NCI-H1105 treated with DMSO at 0.1 percent for 48 hours (cell line): Measurements from ENCODE around the gene SLAMF1.
"Not testable (repeated sequence)": the region's sequence is repeated elsewhere in the genome, so short reads cannot be mapped to it uniquely, and the experiment has no call there.

ENCODE experiments used
- DNase-seq: peaks from one replicate; lab custom pipeline; 2025; lab: John Stamatoyannopoulos, UW

SLAMF1 gene

DNA sequence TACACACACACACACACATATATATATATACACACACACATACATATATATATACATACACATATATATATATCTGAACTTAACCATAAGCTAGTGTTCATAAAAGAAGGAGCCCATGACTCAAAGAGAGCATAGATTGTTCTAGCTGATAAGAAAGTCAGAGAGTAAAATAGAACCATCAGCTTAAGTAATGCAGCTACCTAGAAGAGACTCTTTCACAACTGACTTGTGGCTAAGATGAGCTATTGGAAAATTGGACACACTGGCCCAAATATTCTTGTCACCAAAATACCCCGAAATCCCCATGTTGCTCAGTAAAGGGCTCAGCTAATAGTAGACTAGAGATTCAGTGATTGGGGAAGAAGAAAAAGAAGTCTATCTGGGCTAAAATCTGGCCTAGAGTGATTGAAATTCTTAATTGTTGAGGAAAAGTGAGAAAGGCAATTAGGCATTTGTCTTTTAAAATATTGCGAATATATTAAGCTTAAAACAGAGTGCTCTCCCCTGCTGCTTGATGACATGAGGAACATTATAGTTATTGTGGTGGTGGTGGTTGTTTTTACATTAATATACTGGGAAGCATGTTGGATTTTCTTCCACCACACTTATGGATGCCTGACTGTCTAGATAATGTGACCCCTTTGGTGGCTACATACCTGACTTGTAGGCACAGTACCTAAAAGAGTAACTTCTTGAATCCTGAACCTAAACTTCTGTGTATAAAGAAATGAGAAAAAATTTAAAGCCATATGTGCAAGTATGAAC, 6.3 kb downstream of the SLAMF1 start:
- DNase-seq = no peak

DNA sequence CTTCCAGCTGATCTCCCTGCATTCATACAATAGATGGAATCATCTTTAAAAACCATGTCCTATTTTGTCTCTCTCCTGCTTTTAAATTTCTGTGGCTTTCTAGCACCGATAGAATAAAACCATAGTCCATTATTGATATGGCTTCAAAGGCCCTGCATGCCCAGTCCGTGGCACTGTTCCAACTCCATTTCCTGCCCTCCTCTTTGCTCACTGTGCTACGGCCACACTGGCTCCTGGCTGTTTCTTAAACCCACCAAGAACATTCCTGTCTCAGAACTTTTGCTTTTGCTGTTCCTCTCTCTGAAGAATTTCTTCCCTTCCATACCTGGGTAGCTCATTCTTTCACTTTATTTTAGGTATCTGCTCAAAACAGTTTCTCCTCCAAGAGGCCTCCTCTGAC, 7.2 kb downstream of the SLAMF1 start:
- DNase-seq = no peak

DNA sequence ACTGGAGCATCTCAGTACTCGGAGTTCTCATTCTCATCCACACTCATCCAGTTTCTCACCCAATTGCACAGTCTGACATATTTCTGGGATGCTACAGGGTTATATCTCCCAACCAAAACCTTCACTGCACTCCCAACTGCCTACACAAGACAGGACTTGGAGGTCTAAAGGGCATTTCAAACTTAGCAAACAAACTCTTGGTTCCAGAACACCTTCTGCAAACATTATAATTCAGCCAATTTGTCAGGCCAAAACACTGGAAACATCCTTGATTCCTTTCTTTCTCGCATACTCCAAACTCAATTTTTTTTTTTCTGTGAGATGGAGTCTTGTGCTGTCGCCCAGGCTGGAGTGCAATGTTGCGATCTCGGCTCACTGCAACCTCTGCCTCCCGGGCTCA, 7.9 kb downstream of the SLAMF1 start:
- no peak for DNase-seq

DNA sequence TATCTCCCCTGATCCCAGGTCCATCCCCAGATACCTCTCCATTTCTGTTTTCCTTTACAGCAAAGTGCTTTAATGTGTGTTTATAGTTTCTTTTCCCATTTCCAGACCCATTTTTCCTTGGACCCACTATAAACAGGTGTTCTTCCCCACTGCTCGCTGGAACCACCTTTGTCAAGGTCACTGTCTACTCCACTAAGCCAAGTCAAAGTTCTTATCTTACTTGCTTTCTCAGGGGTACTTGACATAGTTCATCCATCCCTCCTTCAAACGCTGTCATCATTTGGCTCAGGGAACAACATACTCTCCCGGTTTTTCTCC, 8.3 kb downstream of the SLAMF1 start:
- no peak for DNase-seq

DNA sequence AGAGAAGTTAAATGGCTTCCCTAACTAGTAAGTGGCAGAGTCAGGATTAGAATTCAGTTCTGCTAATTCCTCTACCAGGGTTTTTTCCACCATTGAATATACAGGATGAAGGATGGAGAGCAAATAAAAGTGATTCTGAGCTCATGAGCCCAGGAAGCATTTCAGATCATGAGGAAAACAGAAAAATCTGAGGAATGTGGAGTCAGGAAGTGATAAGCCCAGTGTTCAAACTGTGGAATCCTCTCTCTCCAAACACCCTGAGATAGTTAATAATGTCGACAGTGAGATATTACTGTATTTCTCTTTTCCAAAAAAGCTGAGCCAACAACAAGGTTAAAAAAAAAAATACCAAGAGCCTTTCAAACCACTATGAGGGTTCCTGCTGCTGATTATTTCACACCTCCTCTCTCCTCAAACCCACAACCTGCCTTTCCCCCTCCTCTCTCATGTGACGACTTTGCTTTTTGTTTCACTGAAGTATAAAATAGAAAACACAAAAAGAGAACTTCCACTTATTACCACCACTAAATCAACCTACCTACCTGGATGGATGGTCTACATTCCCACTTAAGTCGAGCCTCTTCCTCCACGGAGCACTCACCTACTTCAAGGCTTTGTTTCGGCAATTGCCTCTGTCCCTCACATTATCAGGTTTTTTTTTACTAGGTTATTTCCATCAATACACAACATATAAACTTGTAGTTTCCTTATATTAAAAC, 8.9 kb downstream of the SLAMF1 start:
- DNase-seq = no peak

DNA sequence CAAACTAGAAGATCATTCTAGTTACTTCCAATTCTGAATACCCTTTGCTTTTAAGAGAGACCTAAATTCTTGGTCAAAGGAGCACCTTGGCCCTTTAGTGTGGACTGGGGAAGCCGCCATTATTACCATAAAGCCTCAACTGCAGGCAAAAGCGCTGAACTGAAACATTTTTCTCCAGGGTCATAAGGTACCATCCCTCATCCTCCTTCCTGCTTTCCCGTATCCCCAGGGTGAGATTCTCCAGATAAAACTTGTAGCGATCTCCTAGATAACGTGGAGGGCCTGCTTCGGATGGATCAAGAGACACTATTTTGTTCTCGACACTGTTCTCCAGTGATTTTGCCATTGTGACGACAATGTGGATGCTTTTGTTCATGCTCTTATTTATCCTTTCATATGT, 9.8 kb downstream of the SLAMF1 start:
- no peak for DNase-seq

DNA sequence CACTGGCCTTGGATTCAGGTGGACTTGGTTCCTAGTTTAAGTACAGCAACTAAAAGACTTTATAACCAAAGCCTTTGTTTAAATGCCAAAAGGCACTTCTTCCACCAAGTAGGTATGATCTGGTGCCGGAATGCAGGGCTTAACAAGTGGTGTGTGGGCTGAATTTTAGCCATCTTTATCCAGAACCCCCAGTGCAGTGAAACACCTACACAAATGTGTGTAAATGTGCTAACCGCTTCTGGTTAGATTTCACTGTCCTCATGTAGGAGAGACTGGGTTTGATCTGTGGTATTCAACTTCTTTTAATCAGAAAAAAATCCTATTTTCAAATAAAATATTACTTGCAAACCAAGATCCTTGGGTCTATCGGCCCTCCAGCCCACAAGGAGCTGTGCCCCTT, 10.3 kb downstream of the SLAMF1 start:
- no peak for DNase-seq

DNA sequence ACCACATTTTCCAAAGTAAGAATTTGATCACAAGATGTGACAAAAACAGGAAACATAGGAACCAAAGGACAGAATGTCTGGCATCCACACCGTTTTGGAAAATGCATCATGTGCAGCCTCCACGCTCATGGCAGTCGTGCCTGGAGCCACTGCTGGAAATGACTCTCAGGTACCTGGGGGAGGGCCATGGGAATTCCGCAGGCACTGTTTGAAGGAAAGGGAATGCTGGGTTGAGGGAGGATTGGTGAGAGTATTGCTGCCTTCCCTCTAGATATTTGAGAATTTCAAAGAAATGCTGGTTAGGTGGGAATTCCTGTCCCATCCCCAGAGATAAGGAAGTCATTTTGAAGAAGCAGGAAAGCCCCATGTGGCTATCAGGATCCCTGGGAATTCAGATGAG, 10.8 kb downstream of the SLAMF1 start:
- no peak for DNase-seq

DNA sequence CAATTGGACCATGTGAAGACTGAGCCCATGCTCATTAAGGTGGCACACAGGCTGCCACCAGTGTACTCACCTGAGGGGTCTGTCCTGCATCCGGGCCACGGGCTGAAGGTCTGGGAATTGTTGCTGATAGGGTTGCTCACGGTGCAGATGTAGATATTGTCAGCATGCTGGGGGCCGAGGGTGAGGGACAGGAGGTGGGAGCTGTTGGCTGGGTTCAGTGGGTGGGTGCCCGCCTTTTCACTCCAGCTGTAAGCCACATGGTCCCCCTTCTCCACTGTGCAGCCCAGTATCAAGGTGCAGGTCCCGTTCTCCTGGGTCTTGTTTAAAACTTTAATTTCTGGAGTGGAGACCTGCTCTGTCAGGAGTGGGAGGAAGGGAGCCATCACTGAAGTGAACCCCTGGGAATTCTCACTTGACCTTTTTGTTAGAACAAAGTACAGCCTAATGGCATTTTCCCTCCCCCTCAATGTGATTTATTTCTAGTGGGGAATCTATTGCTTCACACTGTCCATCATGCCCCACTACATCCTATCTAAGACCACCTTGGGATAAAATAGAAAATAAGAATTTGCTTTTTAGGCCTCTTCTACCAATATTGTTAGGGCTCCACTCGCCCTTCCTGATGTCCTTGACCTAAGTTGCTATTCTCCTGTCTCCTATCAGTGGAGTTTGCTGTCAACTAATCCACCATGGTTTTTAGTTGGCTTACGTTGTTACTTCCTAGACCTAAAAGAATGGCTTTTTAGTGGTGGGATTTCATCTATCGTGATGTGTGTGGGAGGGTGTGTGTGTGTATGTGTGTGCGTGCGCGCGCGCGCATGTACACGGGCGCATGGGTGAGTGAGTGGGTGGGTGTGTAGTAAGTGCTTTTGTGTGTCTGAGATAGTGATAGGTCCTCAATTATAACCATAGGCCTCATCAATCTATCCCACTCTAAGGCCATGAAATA, 12.0 kb downstream of the SLAMF1 start:
- no peak for DNase-seq

DNA sequence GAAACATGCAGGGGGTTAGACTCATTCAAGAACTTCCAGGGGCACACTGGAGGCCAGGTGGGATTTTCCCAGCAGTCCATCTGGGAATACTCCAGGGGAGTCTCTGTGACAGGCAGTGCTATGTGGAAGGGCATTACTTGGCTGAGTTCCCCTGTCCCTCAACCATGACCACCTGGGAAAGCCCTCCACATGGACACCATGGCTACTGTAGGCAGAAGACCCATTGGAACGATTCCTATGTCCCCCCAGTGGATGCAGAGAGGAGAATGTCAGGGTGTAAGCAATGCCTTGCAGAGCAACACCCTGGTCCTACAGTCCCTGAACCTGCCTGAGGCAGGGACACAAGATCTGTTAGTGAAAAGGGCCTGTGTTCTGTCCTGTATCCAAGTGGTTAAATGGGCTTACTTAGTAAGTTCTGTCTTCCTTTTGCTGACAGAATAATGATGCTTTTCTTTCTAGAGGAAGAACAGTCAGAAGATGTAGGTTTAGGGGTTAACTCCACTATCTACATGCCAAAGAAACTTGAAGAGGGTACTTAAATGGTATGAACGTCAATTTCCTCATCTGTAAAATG, 13.4 kb downstream of the SLAMF1 start:
- DNase-seq = no peak

DNA sequence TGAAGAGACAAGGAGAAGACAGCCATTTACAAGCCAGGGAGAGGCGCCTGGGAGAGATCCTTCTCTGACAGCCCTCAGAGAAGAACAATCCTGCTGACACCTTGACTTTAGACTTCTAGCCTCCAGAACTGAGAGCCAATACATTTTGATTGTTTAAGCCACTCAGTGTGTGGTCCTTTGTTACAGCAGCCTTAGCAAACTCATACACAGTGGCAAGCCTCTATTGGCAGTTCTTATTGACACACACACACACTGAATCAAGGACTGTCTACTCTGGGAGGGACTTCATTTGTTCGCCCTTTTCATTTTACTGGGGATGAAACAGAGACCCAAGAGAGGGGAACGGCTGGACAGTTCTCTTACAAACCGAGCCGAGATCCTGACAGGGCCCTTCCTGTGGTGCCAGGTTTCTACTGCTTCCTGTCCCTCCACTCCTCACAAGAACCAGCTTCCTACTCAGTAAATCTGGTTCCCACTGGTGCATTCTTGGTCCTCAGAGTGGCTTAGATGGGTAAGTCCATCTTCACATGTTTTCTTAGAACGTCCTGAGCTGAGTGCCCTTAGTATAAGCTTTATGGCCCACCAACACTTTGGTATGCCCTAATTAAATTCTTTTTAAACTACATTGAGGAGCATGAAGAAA, 14.7 kb downstream of the SLAMF1 start:
- no peak for DNase-seq

DNA sequence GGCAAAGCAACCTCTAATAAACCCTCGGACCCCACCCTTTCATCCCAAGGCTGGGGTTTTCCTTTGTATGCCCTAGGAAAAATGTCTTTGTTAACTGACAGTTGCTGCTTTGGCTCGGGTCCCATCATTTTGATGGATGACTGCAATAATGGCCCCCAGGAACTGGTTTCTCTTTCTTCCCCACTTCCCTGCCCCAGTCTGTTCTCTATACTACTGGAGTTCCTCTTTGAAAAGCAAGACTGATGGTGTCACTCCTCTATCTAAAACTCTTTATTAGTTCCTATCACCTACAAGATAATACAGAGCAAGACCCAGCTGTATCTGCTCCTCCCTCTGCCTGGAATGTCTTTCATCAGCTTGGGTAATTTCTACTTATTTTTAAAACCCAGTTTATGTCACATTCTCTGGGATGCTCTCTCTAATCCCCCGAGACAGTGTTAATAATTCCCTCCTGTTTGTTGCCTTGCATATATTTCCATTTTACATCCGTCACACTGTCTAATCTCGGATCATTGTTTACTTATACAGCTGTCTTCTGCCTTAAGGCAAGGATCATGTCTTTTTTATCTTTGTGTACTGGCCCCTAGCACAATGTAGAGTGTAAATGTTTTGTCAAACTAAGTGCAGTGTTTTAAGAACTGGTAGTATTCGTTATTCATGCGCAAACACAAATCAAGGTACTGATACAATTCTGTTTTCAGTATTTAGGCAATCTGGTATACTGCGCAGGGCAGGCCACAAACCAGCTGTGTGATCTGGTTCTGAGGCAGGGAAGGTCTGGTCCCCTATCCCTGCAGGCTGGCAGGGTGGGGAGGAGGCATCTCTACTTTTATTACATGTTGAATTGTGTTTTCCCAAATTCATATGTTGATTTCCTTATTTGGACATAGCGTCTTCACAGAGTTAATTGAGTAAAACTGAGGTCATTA, 16.1 kb downstream of the SLAMF1 start:
- DNase-seq = no peak

DNA sequence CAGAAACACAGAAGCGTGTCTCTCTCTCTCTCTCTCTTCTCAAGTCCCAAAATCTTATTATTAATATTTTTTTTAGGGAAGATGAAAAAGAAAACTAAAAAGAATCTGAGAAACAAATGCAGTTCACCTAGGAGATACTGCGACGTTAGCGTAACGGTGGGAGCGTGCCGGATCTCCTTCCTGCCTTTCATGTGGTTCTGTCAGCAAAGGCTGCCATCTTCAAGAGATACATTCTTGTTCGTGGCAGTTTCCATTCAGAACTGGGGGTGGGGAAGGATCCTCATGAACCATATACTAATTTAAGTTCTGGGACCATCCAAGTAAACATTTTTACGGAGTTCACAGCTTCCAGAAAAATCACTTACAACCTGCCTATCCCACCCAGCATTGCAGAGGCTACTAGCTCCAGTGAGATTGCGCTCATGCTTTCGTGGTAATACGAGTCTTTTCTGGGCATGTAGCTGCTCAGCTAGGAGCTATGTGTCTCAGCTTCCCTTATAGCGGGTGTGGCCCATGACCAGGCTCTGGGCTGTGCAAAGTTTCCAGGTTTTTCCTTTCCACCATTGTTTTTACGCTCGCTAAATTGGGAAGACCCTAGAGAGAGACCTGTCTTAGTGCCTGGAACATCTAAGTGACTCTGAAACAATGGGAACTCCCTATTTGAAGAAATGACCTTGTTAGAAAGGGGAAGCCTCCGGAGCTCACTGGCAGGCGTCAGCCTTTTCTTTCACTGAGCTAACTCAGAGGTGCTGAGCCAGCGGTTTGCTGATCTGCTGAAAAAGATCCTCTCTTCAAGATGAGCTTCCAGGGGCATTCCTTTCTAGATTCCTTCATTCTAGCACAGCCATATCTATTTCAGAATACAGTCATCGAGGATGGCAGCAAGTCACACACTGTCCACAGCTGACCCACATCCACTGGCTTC, 17.3 kb downstream of the SLAMF1 start:
- no peak for DNase-seq

DNA sequence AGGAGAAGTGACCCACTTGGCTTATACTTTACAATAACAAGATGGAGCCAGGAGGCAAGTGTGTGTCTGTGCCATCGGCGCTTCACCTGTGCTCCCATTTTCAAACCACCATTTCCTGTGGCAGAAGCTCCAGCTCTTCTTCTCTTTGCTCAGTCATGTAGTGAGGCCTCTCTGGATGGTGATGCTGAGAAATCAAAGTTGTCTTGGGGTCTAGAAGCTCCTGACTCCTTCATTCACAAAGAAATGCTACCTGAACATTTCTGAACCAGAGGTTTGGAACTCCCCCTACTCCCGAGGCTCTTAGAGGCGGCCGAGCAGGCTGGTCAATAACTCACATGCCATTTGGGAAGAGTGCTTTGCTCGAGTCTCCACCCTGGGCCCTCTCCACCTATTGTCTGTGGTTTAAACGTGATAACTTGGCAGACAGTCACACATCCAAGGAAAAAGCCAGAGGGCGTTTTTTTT, 18.0 kb downstream of the SLAMF1 start:
- DNase-seq = no peak

DNA sequence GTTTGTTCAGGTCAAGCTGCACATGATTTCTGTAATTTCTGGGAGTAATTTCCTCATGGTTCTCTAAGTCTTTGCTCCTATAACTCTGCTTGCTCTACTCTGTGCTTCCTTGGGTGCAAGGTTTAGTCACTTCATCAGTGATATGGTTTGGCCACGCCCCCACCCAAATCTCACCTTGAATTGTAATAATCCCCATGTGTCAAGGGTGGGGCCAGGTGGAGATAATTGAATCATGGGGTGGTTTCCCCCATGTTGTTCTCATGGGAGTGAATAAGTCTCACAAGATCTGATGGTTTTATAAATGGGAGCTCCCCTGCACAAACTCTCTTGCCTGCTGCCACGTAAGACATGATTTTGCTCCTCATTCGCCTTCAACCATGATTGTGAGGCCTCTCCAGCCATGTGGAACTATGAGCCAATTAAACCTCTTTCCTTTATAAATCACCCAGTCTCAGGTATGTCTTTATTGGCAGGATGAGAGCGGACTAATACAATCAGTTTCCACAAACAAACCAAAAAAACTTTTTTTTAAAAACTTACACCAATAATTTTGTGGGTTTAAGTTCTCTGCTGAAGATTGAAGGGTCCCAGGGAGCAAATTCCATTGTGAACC, 19.1 kb downstream of the SLAMF1 start:
- not testable (repeated sequence) for DNase-seq

DNA sequence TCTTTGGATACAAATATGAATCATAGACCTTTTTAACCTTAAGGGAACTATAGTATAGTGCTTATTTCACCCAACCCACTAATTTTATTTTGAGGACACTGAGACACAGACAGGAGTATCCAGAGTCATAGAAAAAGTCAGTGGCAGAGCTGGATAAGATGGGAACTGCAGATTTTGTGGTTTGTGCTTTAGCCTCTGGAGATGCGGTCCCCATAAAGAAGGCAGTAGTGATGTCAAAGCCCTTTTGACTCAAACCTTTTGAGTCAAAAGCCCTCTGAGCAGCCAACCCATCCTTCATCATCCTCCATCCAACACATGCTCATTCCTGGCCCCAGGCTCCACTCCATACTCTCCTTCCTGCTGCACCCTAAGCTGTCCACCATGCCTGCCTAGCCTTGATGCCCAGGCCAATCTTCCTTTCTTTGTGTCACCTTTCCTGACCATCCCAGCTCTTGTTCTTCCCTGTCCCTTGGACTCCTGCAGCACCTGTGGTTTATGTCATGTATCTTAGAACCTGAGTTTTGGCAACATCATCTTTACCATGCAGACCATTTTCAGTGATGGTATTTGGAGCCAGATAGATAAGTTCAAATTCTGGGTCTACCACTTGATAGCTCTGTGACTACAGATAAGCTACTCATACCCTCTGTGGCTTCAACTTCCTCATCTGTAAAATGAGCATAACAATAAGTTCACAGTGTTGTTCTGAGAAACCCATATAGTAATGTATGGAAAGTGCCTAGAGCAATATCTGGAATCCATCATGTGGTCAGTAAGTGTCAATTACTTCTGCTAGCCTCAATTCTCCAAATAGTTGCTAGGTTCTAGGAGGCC, 20.1 kb downstream of the SLAMF1 start:
- DNase-seq = no peak

DNA sequence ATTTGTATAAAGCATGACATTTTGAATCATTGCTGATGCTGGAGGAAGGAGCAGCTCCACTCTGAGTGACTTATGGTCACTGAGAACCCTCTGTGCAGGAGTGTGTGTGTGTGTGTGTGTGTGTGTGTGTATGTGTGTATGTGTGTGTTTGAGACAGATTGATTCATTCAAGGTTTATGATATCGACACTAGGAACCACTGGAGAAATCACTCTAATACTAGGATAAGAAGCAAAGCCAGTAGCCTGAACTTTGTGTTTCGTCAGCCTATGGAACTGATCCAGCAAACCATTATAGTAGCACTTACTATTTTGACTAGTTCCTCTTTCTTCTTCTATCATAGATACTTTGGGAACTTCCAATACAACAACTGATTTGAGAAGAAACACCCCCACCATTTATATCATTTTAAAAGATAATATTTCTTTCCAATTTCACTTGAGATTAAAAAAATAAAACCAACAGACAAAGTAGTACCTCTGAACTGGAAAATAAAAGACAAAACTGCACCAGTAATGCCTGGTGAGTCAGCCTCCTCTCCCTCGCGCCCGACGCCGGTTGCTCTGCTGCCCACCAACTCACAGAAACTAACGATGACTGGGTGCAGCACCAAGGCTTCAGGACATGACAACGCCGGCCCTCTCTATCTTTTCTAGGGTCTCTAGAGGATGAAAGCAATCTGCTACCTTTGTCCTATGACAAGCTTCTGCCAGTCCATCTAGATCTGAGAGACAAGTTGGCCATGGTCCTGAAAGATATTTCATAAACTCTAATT, 20.9 kb downstream of the SLAMF1 start:
- DNase-seq = no peak
